Measurements from ENCODE around the gene MGAT3. TPM values are rescaled to one million over a fixed set of nuclear protein-coding genes. Genes with fewer than 3 reads are reported as not detected.
A peak's percentile ranks its signal among the peaks of the same experiment; 100 is the strongest.

MGAT3 gene
- total and polyA plus RNA-seq, 2 of the 13 experiments (the other 11 are each of a cell fraction or from before 2014, with no cell fraction given), result 0.11 to 0.15 TPM

DNA sequence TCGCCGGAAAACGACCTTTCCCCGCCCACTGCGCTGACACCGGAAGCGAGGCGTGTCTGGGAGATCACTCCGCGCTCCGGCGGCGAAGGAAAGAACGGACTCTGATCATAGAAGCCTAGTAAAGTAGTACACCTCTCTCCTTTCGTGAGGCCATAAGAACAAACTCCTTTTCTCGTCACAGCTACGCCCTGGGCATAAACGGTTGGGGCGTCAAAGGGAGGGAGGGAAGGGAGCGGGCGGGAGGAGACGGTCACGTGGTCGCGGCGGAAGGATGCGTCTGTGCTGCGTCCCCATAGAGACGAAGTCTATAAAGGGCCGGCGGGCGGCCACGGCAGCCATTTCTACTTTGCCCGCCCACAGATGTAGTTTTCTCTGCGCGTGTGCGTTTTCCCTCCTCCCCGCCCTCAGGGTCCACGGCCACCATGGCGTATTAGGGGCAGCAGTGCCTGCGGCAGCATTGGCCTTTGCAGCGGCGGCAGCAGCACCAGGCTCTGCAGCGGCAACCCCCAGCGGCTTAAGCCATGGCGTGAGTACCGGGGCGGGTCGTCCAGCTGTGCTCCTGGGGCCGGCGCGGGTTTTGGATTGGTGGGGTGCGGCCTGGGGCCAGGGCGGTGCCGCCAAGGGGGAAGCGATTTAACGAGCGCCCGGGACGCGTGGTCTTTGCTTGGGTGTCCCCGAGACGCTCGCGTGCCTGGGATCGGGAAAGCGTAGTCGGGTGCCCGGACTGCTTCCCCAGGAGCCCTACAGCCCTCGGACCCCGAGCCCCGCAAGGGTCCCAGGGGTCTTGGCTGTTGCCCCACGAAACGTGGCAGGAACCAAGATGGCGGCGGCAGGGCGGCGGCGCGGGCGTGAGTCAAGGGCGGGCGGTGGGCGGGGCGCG, 63.7 kb downstream of the MGAT3 start, which contains the start of gene ATF4 (continued):
- TF ChIP-seq, protein P1, sequence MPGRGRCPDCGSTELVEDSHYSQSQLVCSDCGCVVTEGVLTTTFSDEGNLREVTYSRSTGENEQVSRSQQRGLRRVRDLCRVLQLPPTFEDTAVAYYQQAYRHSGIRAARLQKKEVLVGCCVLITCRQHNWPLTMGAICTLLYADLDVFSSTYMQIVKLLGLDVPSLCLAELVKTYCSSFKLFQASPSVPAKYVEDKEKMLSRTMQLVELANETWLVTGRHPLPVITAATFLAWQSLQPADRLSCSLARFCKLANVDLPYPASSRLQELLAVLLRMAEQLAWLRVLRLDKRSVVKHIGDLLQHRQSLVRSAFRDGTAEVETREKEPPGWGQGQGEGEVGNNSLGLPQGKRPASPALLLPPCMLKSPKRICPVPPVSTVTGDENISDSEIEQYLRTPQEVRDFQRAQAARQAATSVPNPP (CRISPR knock-in tag; IDR thresholded peaks at IDR 0.05), result no peak
- TF ChIP-seq, protein P2, sequence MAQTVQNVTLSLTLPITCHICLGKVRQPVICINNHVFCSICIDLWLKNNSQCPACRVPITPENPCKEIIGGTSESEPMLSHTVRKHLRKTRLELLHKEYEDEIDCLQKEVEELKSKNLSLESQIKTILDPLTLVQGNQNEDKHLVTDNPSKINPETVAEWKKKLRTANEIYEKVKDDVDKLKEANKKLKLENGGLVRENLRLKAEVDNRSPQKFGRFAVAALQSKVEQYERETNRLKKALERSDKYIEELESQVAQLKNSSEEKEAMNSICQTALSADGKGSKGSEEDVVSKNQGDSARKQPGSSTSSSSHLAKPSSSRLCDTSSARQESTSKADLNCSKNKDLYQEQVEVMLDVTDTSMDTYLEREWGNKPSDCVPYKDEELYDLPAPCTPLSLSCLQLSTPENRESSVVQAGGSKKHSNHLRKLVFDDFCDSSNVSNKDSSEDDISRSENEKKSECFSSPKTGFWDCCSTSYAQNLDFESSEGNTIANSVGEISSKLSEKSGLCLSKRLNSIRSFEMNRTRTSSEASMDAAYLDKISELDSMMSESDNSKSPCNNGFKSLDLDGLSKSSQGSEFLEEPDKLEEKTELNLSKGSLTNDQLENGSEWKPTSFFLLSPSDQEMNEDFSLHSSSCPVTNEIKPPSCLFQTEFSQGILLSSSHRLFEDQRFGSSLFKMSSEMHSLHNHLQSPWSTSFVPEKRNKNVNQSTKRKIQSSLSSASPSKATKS (CRISPR knock-in tag; IDR thresholded peaks at IDR 0.05), result no peak
- TF ChIP-seq ZSCAN9 (CRISPR knock-in tag; IDR thresholded peaks at IDR 0.05; ENCODE audit: borderline replicate concordance) (peak; percentile 74), SMARCC2 (IDR thresholded peaks at IDR 0.05) (no peak), ZKSCAN1 (IDR thresholded peaks at IDR 0.05; ENCODE audit: low read length) (no peak), POLR2G (IDR thresholded peaks at IDR 0.05; ENCODE audit: low read depth, low read length) (peak; percentile 98), ZNF34 (CRISPR knock-in tag; IDR thresholded peaks at IDR 0.05; ENCODE audit: borderline replicate concordance) (no peak), ZNF207 (IDR thresholded peaks at IDR 0.05; ENCODE audit: borderline replicate concordance) (no peak), ZNF33B (CRISPR knock-in tag; IDR thresholded peaks at IDR 0.05) (peak; percentile 73; the same call in 1 of the 2 replicates), AKAP8 (CRISPR knock-in tag; IDR thresholded peaks at IDR 0.05) (no peak), ZNF335 (CRISPR knock-in tag; IDR thresholded peaks at IDR 0.05) (no peak), SCMH1 (CRISPR knock-in tag; IDR thresholded peaks at IDR 0.05; ENCODE audit: borderline replicate concordance) (no peak), ZBTB38 (CRISPR knock-in tag; IDR thresholded peaks at IDR 0.05) (no peak), CREB1 (IDR thresholded peaks at IDR 0.05) (peak; percentile 82), CREB1 (CRISPR knock-in tag; IDR thresholded peaks at IDR 0.05) (peak; percentile 85), NR2F6 (IDR thresholded peaks at IDR 0.05) (no peak), NR2F6 (CRISPR knock-in tag; IDR thresholded peaks at IDR 0.05) (no peak), ZNF235 (CRISPR knock-in tag; IDR thresholded peaks at IDR 0.05; ENCODE audit: borderline replicate concordance) (no peak; the same call in 1 of the 2 replicates)
- TF ChIP-seq, protein P3, sequence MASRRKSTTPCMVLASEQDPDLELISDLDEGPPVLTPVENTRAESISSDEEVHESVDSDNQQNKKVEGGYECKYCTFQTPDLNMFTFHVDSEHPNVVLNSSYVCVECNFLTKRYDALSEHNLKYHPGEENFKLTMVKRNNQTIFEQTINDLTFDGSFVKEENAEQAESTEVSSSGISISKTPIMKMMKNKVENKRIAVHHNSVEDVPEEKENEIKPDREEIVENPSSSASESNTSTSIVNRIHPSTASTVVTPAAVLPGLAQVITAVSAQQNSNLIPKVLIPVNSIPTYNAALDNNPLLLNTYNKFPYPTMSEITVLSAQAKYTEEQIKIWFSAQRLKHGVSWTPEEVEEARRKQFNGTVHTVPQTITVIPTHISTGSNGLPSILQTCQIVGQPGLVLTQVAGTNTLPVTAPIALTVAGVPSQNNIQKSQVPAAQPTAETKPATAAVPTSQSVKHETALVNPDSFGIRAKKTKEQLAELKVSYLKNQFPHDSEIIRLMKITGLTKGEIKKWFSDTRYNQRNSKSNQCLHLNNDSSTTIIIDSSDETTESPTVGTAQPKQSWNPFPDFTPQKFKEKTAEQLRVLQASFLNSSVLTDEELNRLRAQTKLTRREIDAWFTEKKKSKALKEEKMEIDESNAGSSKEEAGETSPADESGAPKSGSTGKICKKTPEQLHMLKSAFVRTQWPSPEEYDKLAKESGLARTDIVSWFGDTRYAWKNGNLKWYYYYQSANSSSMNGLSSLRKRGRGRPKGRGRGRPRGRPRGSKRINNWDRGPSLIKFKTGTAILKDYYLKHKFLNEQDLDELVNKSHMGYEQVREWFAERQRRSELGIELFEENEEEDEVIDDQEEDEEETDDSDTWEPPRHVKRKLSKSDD (CRISPR knock-in tag; IDR thresholded peaks at IDR 0.05; ENCODE audit: low read depth), result 0 out of 2 replicates have a peak, but pooled peaks have one; percentile 50
